Tibial artery (tissue), 4 donors: Measurements from ENCODE around the gene AQP9.

Experiments used
- DNase-seq, 2 donors: peaks; one replicate each; pipeline ENCODE4 v3.0.0-alpha.2; 2019
- H3K27ac ChIP-seq, 2 donors: fragments of 200-600 bp; sonication (generic) in 1 of 2; 1 replicate in 1 of 2; 2 replicates in 1 of 2; pipeline ENCODE4 v1.5.1; 2018 to 2019; ENCODE audit warnings: mild to moderate bottlenecking in 1 of 2
- H3K27me3 ChIP-seq, 2 donors: fragments of 200-600 bp; sonication (generic) in 1 of 2; one replicate each; pipeline versions ENCODE4 v1.5.1 to v1.6.0; 2016 to 2019
- H3K36me3 ChIP-seq, 3 donors: fragments of 200-600 bp; sonication (generic) in 2 of 3; one replicate each; pipeline ENCODE4 v1.5.1; 2016 to 2019; ENCODE audit warnings: mild to moderate bottlenecking in 2 of 3
- H3K4me1 ChIP-seq, 4 donors: fragments of 200-600 bp; sonication (generic) in 2 of 4; 1 replicate in 3 of 4; 2 replicates in 1 of 4; pipeline ENCODE4 v1.5.1; 2016 to 2019
- H3K4me3 ChIP-seq, 2 donors: fragments of 200-600 bp; sonication (generic) in 1 of 2; 1 replicate in 1 of 2; 2 replicates in 1 of 2; pipeline ENCODE4 v1.5.1; 2018 to 2019; ENCODE audit warnings: mild to moderate bottlenecking in 2 of 2
- H3K9me3 ChIP-seq, 3 donors: fragments of 200-600 bp; sonication (generic) in 1 of 3; one replicate each; pipeline ENCODE4 v1.5.1; 2016 to 2019
- intact Hi-C: fragments of 100-400 bp; cut with DNase I; formaldehyde crosslinking; loops from one replicate; pipeline ENCODE4 v1.15.0; 2023; ENCODE audit warnings: low total_unique reads
- TF ChIP-seq, protein P1 (sequence below), 2 experiments: fragments of 200-600 bp in 1 of 2; fragments of 450-650 bp in 1 of 2; IDR thresholded peaks; one replicate each; pipeline ENCODE4 v1.5.1; 2017 to 2019; ENCODE audit warnings: antibody characterized with exemption in 2 of 2, mild to moderate bottlenecking in 1 of 2, moderate library complexity in 1 of 2

AQP9 gene, protein sequence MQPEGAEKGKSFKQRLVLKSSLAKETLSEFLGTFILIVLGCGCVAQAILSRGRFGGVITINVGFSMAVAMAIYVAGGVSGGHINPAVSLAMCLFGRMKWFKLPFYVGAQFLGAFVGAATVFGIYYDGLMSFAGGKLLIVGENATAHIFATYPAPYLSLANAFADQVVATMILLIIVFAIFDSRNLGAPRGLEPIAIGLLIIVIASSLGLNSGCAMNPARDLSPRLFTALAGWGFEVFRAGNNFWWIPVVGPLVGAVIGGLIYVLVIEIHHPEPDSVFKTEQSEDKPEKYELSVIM

DNA sequence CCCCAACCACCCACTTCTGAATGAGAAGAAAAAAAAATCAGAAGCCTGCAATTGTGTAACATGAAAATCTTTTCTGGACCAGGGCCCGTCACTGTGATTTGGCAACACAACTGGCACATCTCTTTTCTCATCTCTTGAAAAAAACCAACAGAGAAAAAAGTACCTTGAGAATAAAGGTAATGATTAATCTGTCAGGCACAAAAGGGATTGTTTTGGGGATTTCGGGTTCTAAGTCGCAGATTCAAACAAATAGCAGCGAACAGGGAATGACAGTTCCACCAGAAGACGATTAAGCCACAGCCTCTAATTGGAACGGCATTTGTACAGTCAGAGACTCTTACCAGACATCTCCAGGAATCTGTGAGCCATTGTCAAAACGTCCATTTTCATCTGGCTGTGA lies at the start of gene AQP9:
TSS of gene AQP9 (plus strand) at position 276 of the 400 bp plus-strand sequence. CDS start 185 bp downstream, outside the sequence.
- Histone ChIP-seq H3K9me3 (no peaks in the 10 kb centered on the region), H3K4me3 (no peak within 1 kb of the TSS), H3K36me3 (no peaks in the 10 kb centered on the region), H3K27ac (no peak within 1 kb of the TSS), H3K27me3 (no peaks in the 10 kb centered on the region), H3K4me1 (peaks cover 0 to 5% (median 0%) of the 10 kb centered on the region in 4 donors)
- no peak for DNase-seq
- intact Hi-C loops = no loop called here
- TF ChIP-seq, protein P1, sequence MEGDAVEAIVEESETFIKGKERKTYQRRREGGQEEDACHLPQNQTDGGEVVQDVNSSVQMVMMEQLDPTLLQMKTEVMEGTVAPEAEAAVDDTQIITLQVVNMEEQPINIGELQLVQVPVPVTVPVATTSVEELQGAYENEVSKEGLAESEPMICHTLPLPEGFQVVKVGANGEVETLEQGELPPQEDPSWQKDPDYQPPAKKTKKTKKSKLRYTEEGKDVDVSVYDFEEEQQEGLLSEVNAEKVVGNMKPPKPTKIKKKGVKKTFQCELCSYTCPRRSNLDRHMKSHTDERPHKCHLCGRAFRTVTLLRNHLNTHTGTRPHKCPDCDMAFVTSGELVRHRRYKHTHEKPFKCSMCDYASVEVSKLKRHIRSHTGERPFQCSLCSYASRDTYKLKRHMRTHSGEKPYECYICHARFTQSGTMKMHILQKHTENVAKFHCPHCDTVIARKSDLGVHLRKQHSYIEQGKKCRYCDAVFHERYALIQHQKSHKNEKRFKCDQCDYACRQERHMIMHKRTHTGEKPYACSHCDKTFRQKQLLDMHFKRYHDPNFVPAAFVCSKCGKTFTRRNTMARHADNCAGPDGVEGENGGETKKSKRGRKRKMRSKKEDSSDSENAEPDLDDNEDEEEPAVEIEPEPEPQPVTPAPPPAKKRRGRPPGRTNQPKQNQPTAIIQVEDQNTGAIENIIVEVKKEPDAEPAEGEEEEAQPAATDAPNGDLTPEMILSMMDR (IDR thresholded peaks at IDR 0.05) = no peak

DNA sequence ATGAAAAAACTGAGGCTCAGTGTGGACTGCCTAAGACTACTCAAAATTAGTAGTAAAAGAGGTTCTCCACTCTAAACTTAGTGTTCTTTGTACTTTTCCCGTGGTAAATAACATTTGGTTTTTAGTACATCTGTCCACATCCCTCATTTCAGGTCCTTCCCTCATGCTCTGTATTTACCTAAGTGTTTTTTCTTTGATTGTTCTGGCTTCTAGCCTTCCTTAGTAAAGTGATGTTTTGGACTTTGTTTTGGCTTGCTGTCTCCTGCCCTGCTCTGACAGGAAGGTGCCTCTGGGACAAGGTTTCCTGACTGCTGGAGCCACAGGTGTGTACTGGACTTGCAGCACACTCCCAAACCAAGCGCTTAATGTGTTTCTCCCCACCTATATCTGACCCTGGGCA lies 42.8 kb upstream of the AQP9 start:
- H3K4me1 ChIP-seq = no peaks in the 10 kb centered on the region
- TF ChIP-seq, protein P1 (IDR thresholded peaks at IDR 0.05) = no peak
- H3K9me3 ChIP-seq = no peaks in the 10 kb centered on the region
- intact Hi-C loops = no loop called here
- H3K36me3 ChIP-seq = no peaks in the 10 kb centered on the region
- no peaks in the 10 kb centered on the region for H3K27me3 ChIP-seq
- H3K4me3 ChIP-seq = no peak overlapping the region
- H3K27ac ChIP-seq = no peak overlapping the region
- no peak for DNase-seq

DNA sequence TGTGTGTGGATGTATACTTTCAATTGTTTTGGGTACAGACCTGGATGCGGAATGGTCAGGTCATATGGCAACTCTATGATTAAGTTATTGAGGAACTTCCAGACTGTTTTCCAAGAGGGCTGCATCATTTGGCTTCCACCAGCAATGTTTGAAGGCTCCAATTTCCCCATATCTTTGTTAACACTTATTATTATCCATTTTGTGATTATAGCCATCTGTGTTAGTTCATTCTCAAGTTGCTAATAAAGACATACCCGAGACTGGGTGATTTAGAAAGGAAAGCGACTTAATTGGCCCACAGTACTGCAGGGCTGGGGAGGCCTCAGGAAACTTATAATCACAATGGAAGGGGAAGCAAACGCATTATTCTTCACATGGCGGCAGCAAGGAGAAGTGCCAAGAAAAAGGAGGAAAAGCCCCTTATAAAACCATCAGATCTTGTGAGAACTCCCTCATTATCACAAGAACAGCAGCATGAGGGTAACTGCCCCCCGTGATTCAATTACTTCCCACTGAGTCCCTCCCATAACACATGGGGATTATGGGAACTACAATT lies 41.6 kb upstream of the AQP9 start:
- intact Hi-C loops = no loop called here
- Histone ChIP-seq H3K4me1 (no peaks in the 10 kb centered on the region), H3K27ac (no peak overlapping the region), H3K36me3 (no peaks in the 10 kb centered on the region), H3K9me3 (no peaks in the 10 kb centered on the region), H3K27me3 (no peaks in the 10 kb centered on the region), H3K4me3 (no peak overlapping the region)
- TF ChIP-seq, protein P1 (IDR thresholded peaks at IDR 0.05) = no peak
- DNase-seq = no peak

DNA sequence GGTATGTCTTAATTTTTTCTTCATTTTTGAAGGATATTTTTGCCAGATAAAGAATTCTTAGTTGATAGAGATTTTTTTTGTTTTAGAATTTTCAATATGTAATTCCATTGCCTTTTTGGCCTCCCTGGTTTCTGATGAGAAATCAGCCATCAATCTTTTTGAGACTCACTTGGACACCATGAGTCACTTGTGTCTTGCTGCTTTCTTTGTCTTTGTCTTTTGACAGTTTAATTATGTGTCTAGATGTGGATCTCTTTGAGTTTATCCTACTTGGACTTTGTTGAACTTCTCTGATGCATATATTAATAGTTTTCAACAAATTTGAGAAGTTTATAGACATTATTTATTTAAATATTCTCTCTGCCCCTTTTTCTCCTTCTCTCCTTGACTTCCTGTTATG lies 34.7 kb upstream of the AQP9 start:
- intact Hi-C loops = no loop called here
- Histone ChIP-seq H3K27ac (no peak overlapping the region), H3K4me1 (no peaks in the 10 kb centered on the region), H3K9me3 (no peaks in the 10 kb centered on the region), H3K27me3 (no peaks in the 10 kb centered on the region), H3K36me3 (no peaks in the 10 kb centered on the region), H3K4me3 (no peak overlapping the region)
- DNase-seq = no peak
- TF ChIP-seq, protein P1 (IDR thresholded peaks at IDR 0.05) = no peak

DNA sequence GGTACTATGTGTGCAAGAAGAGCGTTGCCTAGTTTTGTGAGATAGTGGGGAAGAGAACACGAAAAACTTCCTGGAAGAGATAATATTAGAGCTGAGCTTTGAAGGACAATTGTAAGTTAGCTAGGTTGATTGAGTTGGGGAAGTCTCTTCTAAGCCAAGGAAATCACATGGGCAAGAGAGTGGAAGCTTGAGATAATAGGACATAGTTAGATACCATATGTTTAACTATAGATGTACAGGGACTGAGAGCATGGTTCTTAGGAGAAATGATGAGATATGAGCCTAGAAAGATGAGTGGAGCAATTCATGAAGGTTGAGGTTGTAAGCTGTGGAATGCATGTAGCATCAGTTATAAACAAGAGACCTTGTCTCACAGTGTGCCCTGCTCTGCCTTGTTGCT lies 30.1 kb upstream of the AQP9 start:
- Histone ChIP-seq H3K4me1 (no peaks in the 10 kb centered on the region), H3K9me3 (no peaks in the 10 kb centered on the region), H3K36me3 (no peaks in the 10 kb centered on the region), H3K27me3 (peaks cover 0 to 5% of the 10 kb centered on the region in 2 donors), H3K27ac (no peak overlapping the region), H3K4me3 (no peak overlapping the region)
- intact Hi-C loops = no loop called here
- no peak for DNase-seq
- TF ChIP-seq, protein P1 (IDR thresholded peaks at IDR 0.05) = no peak
